ENCODE measurements around the gene FAM98A.
A peak's percentile ranks its signal among the peaks of the same experiment; 100 is the strongest.

The FAM98A gene

DNA sequence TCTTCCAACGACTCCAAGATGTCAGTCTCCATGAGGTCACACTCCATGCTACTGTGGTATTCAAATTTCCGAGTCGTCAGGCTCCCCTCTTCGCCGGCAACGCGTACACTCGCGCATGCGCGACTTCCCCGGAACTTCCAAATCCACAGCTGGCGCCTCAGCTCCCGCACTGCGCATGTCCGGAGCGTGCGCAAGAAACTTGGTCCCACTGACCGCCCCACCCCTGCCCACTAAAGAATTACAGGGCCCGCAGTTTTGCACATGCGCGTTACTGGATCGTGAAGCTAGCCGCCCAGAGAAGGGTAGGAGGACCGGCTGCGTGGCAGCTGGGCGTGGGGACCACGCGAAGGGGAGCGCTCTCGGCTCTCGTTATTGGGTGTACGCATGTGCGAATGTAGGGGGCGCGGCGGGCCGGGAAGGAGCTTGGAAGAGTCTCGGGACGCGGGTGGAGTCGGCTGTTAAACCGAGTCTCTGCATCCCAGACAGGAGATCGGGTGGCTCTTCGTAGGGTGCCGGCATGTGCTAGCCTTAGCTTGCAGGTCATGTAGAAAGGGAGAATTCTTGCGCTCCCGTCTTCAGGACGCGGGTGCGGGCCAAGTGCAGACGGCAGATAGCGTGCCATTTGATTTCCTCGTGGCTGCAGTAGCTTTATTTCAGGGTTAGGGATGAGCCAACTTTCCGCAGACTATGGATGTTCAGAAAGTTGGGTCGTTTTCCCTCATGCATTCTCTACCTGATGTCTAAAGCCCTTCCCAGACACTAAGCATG, at the start of gene FAM98A:
TSS of gene FAM98A (minus strand) at position 125 of the 768 bp plus-strand sequence. CDS start at position 47, 78 bp downstream.
- DNase-seq: peak; percentile 99

DNA sequence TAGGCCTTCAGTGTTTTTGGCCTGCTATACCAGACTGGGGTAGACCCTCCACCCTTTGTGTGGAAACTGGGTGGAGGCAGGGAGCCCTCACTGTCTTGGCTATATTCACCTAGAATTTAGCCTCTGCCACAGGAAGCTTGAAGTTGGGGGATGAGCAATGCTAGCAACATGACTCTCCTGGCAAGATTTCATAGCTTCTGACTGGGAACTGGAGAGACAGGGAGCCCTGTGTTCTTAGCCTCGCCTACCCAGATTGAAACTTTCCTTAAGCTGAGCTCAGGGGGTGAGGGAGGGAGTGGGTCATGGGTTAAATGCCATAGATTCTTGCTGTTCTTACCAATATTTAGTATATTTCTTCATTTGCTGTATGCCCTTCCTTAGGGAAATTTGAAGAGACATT, 46.8 kb upstream of the FAM98A start:
- no peak for DNase-seq

DNA sequence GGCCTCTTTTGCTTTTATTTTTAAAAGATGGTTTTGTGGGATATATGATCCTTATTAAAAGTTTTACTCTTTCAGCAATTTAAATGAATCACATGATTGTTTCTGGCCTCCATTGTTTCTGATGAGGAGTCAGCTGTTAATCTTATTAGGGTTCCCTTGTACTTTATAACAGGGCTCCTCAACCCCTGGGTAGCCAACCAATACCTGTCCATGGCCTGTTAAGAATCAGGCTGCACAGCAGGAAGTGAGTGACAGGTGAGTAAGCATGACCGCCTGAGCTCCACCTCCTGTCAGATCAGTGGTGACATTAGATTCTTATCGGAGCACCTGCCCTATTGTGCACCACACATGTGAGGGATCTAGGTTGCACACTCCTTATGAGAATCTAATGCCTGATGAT, 45.1 kb upstream of the FAM98A start:
- no peak for DNase-seq

DNA sequence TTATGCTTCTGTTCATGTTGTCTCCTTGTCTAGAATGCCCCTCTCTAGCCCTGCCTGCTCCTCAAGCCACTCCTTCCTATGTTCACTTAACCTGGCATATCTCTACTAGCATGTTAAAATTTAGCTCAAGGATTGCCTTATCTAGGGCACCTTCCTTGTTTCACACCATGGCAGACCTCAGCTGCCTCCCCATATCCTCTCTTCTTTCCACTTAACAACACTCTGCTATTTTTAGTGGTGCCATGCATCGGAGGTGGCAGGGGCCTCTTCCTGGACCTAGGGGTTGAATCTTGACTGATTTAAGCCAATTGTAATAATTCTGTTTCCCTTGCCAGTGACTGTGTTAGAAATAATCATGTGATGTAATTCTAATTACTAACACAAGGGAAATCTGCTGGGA, 36.9 kb upstream of the FAM98A start:
- DNase-seq: no peak

DNA sequence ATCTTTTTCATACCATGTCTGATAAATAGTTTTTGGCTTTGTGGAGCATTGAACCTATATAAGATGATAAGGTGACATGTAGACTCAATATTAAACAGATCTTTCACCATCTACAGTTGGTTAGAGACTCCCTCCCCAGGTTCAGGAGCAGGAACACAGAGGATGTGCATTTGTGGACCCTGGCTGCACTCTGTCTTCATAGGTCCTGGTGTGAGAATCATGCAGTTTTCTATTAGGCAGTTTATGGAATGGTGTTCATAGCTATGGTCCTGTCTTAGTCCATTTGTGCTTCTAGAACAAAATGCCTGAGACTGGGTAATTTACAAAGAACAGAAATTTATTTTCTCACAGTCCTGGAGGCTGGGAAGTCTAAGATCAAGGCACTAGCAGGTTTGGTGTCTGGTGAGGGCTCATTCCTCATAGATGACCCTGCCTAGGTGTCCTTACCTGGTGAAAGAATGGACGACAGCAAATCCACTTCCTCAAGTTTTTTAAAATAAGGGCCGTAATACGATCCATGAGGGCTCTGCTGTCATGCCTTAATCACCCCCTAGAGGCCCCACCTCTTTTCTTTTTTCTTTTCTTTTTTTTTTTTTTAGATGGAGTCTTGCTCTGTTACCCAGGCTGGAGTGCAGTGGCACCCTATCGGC, 35.3 kb upstream of the FAM98A start:
- DNase-seq: no peak

DNA sequence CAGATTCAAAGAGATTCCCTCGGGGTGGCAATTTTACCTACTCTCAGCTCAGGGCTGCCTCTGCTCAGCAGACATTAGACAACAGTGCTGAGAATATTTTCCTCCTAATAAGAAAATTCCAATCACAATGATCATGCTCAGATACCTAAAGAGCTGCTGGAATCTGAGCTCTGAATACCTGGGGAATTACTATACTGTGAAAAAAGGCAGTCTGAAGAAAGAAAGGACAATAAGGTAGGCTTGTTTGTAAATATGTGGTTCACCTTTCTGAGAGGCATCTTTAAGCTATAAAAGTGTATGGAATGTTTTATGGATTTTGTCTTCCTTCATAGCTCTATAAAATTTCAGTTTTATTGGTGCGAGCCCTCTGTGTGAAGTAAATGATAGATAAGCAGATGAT, 34.2 kb upstream of the FAM98A start:
- DNase-seq: no peak

DNA sequence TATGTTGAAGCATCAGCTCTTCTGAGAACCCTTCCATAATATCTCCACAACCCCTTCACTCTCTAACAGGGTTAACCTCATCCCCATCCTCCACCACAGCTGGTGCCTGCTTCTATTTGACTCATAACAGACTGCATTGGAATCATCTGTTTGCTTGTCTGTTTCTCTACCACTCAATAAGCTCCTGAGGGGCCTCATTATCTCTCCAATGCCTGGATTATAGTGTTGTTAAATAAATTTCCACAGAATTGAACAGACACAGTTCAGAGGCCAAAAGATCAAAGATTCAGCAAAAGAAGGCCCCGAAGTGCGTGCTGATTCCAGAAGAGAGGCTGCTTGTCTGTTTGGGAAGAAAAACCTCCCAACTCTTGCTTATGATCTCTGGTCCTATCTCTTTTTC, 33.7 kb upstream of the FAM98A start:
- DNase-seq: no peak

DNA sequence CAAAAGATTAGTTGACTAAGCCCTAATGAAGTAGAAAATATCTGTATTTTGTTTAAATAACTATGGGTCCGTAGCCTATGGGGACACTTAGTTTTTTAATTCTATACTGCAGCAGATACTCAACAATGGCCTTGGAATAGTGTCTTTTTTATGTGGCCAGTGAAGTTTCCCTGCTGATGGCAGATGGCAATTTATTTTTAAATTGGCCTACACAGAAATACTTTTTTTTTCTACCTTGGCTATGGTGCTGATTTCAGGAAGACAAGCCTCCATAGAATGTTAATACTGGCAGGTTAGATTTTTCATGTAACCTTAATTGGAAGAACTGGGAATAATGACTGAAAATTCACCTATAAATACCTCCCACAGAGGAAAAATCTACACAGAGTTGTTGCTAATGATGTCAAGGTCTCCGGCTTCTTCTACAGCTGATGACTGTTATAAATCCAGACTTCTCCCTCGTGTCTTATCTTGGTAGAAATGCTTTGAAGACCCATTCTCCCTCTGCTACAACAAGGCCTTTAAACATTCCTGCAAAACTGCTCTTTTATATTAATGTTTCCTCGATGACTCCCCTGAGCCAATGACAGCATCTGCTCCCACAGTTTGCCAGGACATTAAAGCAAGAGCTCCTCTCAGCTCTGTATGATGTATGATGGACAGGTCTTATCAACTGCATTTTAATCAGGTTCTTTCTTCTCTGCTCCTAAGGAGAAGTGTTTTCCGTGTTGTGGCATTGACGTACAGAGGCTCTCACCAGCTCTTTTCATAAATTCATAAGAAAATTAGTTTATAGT, 29.1 kb upstream of the FAM98A start:
- no peak for DNase-seq

DNA sequence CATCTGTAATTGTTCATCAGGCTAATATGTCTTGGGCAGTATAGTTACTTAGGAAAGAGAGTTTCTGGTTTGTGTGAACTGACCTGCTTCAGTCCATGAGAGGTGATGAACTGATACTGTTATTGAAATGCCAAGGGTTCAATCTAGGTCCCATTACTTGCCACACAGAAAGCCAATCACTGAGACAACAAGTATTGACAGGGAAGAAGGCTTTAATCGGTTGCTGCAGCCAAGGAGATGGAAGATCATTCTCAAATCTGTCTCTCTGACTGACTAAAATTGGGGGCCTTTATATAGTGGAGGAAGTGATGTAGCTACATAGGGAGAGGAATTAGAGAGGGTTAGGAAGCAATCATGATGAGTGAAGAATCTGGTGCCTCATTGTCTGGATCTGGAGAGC, 19.9 kb upstream of the FAM98A start:
- DNase-seq: no peak

DNA sequence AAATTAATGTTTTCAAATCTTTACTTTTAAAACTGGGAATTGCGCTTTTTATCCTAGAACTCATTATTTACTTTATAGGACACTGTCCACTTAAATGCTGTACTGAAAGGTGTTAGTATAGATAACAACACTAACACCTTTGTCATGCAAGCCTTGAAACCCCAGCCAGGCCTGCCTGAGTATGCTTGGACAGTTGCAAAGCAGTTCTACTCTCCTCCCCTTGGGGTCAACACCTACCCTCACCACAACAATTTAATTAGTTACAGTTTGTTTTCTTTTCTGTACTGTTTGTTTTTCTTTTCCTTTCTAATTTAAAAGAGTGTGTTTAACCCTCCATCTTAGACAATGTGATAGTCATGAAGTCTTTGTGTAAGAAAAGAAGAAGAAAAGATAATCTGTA, 18.9 kb upstream of the FAM98A start:
- no peak for DNase-seq

DNA sequence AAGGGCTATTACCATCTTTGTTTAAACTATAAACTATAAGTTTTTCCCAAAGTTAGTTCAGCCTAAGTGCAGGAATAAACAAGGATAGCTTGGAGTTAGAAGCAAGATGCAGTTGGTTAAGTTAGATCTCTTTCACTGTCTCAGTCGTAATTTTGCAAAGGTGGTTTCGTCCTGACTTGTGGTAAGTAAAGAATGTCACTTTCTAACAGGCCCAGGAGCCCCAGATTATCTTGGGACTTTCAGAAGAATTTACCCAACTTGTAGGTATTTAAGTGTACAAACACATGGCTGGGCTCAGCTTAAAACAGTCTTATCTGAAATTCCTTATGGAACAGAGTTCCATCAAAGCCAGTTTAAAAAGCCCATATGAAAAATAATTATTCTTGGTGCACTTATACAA, 18.3 kb upstream of the FAM98A start:
- no peak for DNase-seq

DNA sequence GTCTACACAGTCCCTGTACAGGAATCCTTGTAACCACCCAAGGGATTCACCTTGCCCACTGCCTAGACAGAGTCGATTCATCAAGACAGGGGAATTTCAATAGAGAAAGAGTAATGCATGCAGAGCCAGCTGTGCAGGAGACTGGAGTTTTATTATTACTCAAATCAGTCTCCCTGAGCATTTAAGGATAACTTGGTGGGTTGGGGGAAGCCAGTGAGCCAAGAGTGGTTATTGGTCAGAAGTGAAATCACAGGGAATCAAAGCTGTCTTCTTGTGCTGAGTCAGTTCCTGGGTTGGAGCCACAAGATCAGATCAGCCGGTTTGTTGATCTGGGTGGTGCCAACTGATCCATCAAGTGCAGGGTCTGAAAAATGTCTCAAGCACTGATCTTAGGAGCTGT, 17.8 kb upstream of the FAM98A start:
- DNase-seq: no peak

DNA sequence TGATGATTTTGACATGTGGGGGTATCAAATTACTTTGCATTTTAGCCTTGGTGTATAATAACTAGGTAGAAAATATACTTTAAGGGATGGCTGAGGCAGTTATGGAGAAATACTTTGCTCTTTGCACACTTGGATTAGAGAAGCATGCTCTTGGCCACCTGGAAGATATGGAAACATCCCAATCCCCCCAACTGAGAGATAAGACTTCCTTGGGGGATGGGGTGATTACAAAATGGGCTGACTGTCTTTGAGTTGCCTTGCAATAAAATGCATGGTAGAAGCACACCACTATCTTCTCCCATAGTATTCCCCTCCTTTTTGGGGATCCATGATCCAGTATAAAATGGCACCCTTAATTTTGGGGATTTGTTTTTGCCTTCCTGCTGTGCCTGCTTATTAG, 15.1 kb upstream of the FAM98A start:
- DNase-seq: no peak

DNA sequence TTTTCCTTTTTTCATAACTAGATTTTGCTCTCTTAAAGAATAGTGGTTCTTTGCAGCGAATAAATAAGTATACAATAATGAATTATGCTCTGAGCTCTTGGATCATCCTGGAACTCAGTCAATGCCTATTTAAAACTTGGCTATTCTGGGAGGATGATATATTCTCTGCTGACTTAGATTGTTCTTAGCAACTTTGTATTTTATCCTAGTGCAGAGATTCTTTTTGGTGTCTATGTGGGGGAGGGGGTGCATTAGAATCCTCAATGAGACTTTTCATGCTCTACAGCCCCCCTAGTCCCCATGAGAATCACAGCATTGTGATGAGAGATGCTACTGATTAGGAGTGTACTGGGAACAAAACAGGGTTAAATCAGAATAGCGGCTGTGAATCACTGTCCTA, 8.8 kb upstream of the FAM98A start:
- no peak for DNase-seq

DNA sequence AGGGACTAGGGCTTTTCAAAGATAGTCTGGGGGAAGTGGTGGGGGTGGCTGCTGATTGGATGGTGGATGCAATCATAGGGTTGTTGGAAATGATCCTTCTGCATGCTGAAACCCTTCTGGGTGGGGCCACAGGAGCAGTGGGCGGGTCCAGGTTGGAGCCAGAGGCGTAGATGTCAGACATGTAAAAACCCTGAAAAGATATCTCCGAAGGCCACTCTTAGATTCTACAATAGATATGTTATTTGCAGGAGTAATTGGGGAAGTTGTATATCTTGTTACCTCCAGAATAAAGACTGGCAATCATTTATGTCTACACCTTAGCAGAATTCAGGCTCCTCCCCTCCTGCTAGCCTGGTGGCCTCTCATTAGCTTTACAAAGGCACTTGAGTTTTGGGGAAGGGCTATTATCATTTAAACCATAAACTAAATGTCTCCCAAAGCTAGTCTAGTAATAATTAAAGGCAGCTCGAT, 8.2 kb upstream of the FAM98A start:
- DNase-seq: no peak

DNA sequence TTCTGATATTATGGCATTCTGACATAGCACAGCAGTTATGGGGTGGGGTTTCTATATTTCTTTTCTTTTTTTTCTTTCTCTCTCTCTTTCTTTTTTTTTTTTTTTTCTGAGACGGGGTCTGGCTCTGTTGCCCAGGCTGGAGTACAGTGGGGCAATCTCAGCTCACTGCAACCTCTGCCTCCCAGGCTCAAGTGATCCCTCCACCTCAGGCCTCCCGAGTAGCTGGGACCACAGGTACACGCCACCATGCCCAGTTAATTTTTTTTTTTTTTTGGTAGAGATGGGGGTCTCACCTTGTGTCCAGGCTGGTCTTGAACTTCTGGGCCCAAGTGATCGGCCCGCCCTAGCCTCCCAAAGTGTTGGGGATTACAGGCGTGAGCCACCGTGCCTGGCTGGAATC, 7.5 kb upstream of the FAM98A start:
- DNase-seq: no peak

DNA sequence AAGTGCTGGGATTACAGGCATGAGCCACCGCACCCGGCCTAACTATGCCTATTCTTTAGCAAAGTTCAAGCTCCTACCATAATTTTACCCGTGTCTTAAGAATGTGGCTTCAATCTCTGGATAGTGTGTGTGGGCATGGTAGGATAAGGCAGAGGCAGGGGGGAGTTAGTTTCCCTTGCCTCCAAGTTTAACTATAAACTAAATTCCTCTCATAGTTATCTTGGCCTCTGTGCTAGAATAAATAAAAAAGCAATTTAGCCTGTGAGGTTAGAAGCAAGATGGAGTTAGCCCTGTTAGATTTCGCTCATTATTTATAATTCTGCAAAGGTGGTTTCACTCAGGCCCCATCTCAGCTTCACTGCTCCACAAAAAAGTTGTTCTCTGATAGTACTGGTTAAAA, 7.0 kb upstream of the FAM98A start:
- no peak for DNase-seq

DNA sequence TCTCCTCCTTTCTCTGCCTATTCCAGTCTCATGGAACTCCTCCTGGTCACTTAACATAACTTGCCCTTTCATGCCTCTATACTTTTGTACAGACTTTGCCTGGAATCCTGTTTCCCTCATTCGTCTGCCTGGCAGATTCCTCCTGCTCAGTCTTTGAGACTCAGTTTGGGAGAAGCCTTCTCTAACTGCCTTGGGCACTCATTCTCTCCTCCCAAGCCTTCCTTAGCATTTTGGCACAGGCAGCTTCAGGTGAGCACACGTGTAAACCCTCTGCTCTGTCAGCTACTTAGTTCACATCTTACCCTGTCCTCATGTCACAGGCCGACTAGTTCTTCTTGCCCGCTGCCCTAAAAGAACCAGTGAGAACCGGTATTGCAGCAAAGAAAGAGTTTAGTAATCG, 6.0 kb upstream of the FAM98A start:
- no peak for DNase-seq

DNA sequence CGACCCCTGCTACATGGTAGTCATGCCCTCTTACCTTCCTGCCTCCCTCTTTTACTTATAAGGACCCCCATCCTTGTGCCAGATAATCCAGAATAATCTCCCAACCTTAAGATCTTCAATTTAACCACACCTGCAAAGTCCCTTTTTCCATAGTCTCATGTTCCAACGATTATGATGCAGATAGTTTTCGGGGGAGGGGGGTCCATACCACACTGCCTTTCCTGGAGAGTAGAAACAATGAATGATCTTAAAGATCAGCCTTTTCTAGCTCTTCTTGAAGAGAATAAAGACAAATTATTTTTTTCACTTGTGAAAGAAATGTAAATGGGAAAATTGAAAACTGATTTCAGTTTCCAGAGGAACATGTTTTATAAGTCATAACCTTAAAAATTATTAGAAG, 4.3 kb upstream of the FAM98A start:
- DNase-seq: no peak

DNA sequence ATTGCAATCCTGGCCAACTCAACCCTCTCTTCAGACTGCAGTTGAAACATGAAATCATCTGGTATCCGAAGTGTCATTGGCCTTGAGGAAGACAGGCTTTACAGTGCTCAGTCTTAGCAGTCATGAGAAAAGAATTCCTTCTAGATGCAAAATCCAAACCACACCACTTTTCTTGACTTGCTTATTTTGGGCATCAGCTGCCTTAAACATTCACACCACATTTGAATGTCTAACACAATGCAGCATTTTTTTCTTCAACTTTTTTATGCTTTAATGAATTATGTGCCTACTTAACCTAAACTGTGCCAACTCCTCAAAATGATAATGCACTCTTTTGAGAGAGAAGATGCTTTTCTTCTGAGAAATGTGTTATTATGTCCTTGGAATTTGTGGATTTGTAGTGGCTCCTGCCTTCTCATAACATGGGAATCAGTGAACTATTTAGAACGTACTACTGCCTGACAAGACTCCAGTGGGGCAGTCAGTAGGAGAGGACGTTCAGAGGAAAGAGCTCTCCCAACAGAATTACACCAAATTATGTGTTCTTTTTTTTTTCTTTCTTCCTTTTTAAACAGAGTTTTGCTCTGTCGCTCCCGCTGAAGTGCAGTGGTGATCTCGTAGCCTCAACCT, 3.2 kb upstream of the FAM98A start:
- DNase-seq: no peak

DNA sequence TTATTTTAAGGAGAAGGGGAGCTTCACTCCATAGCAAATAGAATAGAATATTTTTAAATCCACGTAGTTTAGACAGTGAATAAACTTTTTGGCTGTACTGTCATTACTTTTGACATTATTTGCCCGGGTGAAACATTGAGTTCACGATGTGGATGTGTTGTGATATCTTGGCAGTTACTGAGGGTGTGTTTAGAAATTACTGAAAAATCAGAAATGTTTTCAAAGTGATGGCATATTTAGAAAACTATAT, 769 bp upstream of the FAM98A start:
- no peak for DNase-seq

DNA sequence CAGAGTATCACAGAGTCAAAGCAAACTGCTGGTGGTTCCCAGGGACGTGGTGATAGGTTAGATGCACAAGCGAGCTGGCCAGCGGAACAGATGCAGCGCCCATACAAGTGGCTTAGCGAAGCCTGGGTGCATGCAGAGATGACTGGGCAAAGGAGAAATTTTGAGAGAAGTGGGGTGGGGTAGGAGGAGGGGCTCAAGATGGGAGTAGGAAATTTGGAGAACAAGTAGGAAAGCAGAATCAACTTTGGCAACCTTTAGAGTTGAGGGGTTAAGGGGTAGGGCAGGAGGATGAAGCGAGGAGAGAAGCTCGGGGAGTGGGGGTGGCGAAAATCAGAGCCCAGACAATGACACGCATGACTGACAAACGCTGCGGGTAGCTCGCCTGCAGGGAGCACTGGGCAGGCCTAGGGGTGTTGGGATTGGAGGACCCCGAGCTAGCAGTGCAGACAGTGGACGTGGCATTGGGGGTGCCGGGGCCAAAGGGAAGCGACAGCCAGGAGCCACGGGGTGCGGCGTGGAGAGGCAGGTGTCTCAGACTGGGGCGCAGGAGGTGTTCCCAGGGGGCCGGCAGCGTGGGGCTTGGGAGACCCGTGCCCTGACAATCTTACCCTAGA, 431 bp downstream of the FAM98A start:
- DNase-seq: no peak

DNA sequence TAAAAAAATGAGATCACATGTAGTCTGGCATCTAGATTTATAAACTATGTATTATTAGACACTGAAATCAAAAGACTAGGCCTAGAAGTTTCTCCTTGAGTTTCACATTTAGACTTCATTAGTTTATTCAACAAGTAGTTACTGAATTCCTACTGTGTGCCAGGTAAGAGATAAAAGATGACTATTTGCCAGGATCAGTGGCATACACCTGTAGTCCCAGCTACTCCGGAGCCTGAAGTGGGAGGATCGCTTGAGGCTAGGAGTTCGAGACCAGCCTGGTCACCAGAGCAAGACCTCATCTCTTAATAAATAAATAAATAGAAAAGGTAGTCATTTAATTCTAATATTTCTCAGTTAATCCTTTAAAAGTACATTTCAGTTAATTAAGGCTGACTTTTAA, 2.1 kb downstream of the FAM98A start:
- DNase-seq: no peak
